Rectal smooth muscle tissue (tissue), 1 donor: ENCODE measurements around the gene SPATA9.
A peak's percentile ranks its signal among the peaks of the same experiment; 100 is the strongest.
"Not testable (repeated sequence)": the region's sequence is repeated elsewhere in the genome, so short reads cannot be mapped to it uniquely, and the experiment has no call there.

ENCODE experiments used
- H3K27ac ChIP-seq: one replicate; pipeline ENCODE4 v1.7.0; 2013; ENCODE audit warnings: low read depth, low read length, inconsistent platforms
- H3K27me3 ChIP-seq: one replicate; pipeline ENCODE4 v1.7.0; 2013; ENCODE audit warnings: low read length; ENCODE audit not compliant: control insufficient read depth, insufficient read depth
- H3K36me3 ChIP-seq: one replicate; pipeline ENCODE4 v1.7.0; 2013; ENCODE audit warnings: low read length; ENCODE audit not compliant: control insufficient read depth, insufficient read depth
- H3K4me1 ChIP-seq: one replicate; pipeline ENCODE4 v1.7.0; 2013; ENCODE audit warnings: low read length; ENCODE audit not compliant: control insufficient read depth, insufficient read depth
- H3K4me3 ChIP-seq: one replicate; pipeline ENCODE4 v1.7.0; 2013; ENCODE audit warnings: low read length
- H3K9ac ChIP-seq: one replicate; pipeline ENCODE4 v1.7.0; 2013; ENCODE audit warnings: low read length

SPATA9 gene

GRCh38 chr5:95646226-95646568 lies 36.6 kb downstream of the SPATA9 start:
- not testable (repeated sequence) for H3K9ac ChIP-seq, H3K36me3 ChIP-seq, H3K27me3 ChIP-seq, H3K4me1 ChIP-seq
- Histone ChIP-seq H3K4me3 (peak overlapping the region; percentile 52), H3K27ac (peak overlapping the region; percentile 93)

- Histone ChIP-seq H3K27me3 (no peaks in the 10 kb centered on the region), H3K27ac (peak overlapping the region; percentile 44), H3K36me3 (no peaks in the 10 kb centered on the region), H3K9ac (no peak overlapping the region), H3K4me3 (no peak overlapping the region), H3K4me1 (peaks cover 5% of the 10 kb centered on the region)
These were observed 38.3 kb downstream of the SPATA9 start for GRCh38 chr5:95644351-95645042.

GRCh38 chr5:95643152-95643551 lies 39.6 kb downstream of the SPATA9 start:
- no peaks in the 10 kb centered on the region for H3K27me3 ChIP-seq
- H3K4me1 ChIP-seq = peaks cover 5% of the 10 kb centered on the region
- no peak overlapping the region for H3K9ac ChIP-seq
- no peaks in the 10 kb centered on the region for H3K36me3 ChIP-seq
- H3K4me3 ChIP-seq = no peak overlapping the region
- H3K27ac ChIP-seq = no peak overlapping the region

GRCh38 chr5:95641741-95642220 lies 41.0 kb downstream of the SPATA9 start:
- Histone ChIP-seq H3K4me3 (no peak overlapping the region), H3K36me3 (no peaks in the 10 kb centered on the region), H3K27me3 (no peaks in the 10 kb centered on the region), H3K4me1 (no peaks in the 10 kb centered on the region), H3K27ac (no peak overlapping the region), H3K9ac (no peak overlapping the region)

GRCh38 chr5:95638632-95639031 lies 44.2 kb downstream of the SPATA9 start:
- Histone ChIP-seq H3K4me3 (no peak overlapping the region), H3K27ac (no peak overlapping the region), H3K36me3 (no peaks in the 10 kb centered on the region), H3K4me1 (no peaks in the 10 kb centered on the region), H3K9ac (no peak overlapping the region), H3K27me3 (no peaks in the 10 kb centered on the region)

GRCh38 chr5:95634081-95634480 lies 48.7 kb downstream of the SPATA9 start:
- H3K36me3 ChIP-seq = no peaks in the 10 kb centered on the region
- no peak overlapping the region for H3K27ac ChIP-seq
- no peaks in the 10 kb centered on the region for H3K4me1 ChIP-seq
- no peak overlapping the region for H3K9ac ChIP-seq
- no peaks in the 10 kb centered on the region for H3K27me3 ChIP-seq
- H3K4me3 ChIP-seq = no peak overlapping the region

- H3K4me3 ChIP-seq = no peak overlapping the region
These were observed 49.1 kb downstream of the SPATA9 start for GRCh38 chr5:95633671-95634070.

GRCh38 chr5:95632942-95633341 lies 49.8 kb downstream of the SPATA9 start:
- H3K4me3 ChIP-seq, H3K27ac ChIP-seq, H3K27me3 ChIP-seq, H3K9ac ChIP-seq, H3K4me1 ChIP-seq, H3K36me3 ChIP-seq: not testable (repeated sequence)

More at GRCh38 chr5:95633671-95634070, 49.1 kb downstream of the SPATA9 start:
- Histone ChIP-seq H3K4me1 (no peaks in the 10 kb centered on the region), H3K27me3 (no peaks in the 10 kb centered on the region), H3K9ac (no peak overlapping the region), H3K36me3 (no peaks in the 10 kb centered on the region), H3K27ac (no peak overlapping the region)

GRCh38 chr5:95631991-95632675 lies 50.7 kb downstream of the SPATA9 start:
- no peak overlapping the region for H3K9ac ChIP-seq
- no peaks in the 10 kb centered on the region for H3K27me3 ChIP-seq
- no peak overlapping the region for H3K27ac ChIP-seq
- no peaks in the 10 kb centered on the region for H3K4me1 ChIP-seq
- H3K36me3 ChIP-seq = no peaks in the 10 kb centered on the region
- no peak overlapping the region for H3K4me3 ChIP-seq

- Histone ChIP-seq H3K27ac (no peak overlapping the region), H3K36me3 (no peaks in the 10 kb centered on the region), H3K27me3 (no peaks in the 10 kb centered on the region), H3K9ac (no peak overlapping the region), H3K4me3 (no peak overlapping the region), H3K4me1 (no peaks in the 10 kb centered on the region)
These were observed 51.4 kb downstream of the SPATA9 start for GRCh38 chr5:95631255-95631958.

- H3K27me3 ChIP-seq = no peaks in the 10 kb centered on the region
- no peak overlapping the region for H3K4me3 ChIP-seq
- no peaks in the 10 kb centered on the region for H3K4me1 ChIP-seq
- no peak overlapping the region for H3K9ac ChIP-seq
- H3K27ac ChIP-seq = no peak overlapping the region
- no peaks in the 10 kb centered on the region for H3K36me3 ChIP-seq
These were observed 52.3 kb downstream of the SPATA9 start for GRCh38 chr5:95630394-95630917.

- no peaks in the 10 kb centered on the region for H3K4me1 ChIP-seq
- H3K36me3 ChIP-seq = no peaks in the 10 kb centered on the region
- no peak overlapping the region for H3K27ac ChIP-seq
These were observed 53.9 kb downstream of the SPATA9 start for GRCh38 chr5:95628933-95629332.

More at GRCh38 chr5:95628933-95629332, 53.9 kb downstream of the SPATA9 start:
- H3K27me3 ChIP-seq = no peaks in the 10 kb centered on the region
- H3K4me3 ChIP-seq = no peak overlapping the region
- no peak overlapping the region for H3K9ac ChIP-seq
